Suprapubic skin (tissue), 4 donors: ENCODE data around the gene RBBP8NL. TPM values are rescaled to one million over a fixed set of nuclear protein-coding genes. Genes with fewer than 3 reads are reported as not detected.
A peak's percentile ranks its signal among the peaks of the same experiment; 100 is the strongest.

ENCODE experiments used
- DNase-seq, 2 donors: peaks; one replicate each; pipeline ENCODE4 v3.0.0-alpha.2; 2019; ENCODE audit warnings: low spot score in 2 of 2
- H3K27ac ChIP-seq: fragments of 200-600 bp; sonication (generic); one replicate; pipeline ENCODE4 v1.5.1; 2019
- H3K27me3 ChIP-seq: fragments of 200-600 bp; sonication (generic); one replicate; pipeline ENCODE4 v1.5.1; 2019
- H3K36me3 ChIP-seq: fragments of 200-600 bp; sonication (generic); one replicate; pipeline ENCODE4 v1.5.1; 2019
- H3K4me1 ChIP-seq: fragments of 200-600 bp; sonication (generic); one replicate; pipeline ENCODE4 v1.5.1; 2019
- H3K4me3 ChIP-seq: fragments of 200-600 bp; sonication (generic); one replicate; pipeline ENCODE4 v1.5.1; 2019; ENCODE audit warnings: mild to moderate bottlenecking
- H3K9me3 ChIP-seq: fragments of 200-600 bp; sonication (generic); one replicate; pipeline ENCODE4 v1.5.1; 2019
- EP300 ChIP-seq: sonication (generic); formaldehyde crosslinking; IDR thresholded peaks from one replicate; pipeline ENCODE4 v1.6.1; 2017; ENCODE audit warnings: antibody characterized with exemption
- POLR2A ChIP-seq, 2 donors: fragments of 450-650 bp; IDR thresholded peaks; one replicate each; pipeline ENCODE4 v1.6.1; 2017; ENCODE audit warnings: antibody characterized with exemption in 2 of 2, mild to moderate bottlenecking in 2 of 2, moderate library complexity in 2 of 2
- POLR2AphosphoS5 ChIP-seq, 3 donors: sonication (generic); formaldehyde crosslinking; IDR thresholded peaks; one replicate each; pipeline ENCODE4 v1.6.1; 2017; ENCODE audit warnings: antibody characterized with exemption in 3 of 3
- WGBS: methylation state at CpG from one replicate; pipeline ENCODE4 v1.1.5; 2018; 5-methylcytosine and 5-hydroxymethylcytosine counted together
- total RNA-seq, 4 donors: library from RNA; depleted of rRNA; stranded (reverse); fragments of >200 nt; gene quantifications; one replicate each; pipeline ENCODE4 v1.1.0, GENCODE V29; 2016
- TF ChIP-seq, protein P1 (sequence below), 2 donors: fragments of 200-600 bp in 1 of 2; fragments of 450-650 bp in 1 of 2; sonication (generic) in 1 of 2; IDR thresholded peaks; one replicate each; pipeline ENCODE4 v1.5.1; 2016 to 2019; ENCODE audit warnings: antibody characterized with exemption in 2 of 2, mild to moderate bottlenecking in 1 of 2, moderate library complexity in 1 of 2

The RBBP8NL gene
- total RNA-seq, 4 donors from 2014 or later = 2.0 to 6.6 (median 3.9) TPM

DNA sequence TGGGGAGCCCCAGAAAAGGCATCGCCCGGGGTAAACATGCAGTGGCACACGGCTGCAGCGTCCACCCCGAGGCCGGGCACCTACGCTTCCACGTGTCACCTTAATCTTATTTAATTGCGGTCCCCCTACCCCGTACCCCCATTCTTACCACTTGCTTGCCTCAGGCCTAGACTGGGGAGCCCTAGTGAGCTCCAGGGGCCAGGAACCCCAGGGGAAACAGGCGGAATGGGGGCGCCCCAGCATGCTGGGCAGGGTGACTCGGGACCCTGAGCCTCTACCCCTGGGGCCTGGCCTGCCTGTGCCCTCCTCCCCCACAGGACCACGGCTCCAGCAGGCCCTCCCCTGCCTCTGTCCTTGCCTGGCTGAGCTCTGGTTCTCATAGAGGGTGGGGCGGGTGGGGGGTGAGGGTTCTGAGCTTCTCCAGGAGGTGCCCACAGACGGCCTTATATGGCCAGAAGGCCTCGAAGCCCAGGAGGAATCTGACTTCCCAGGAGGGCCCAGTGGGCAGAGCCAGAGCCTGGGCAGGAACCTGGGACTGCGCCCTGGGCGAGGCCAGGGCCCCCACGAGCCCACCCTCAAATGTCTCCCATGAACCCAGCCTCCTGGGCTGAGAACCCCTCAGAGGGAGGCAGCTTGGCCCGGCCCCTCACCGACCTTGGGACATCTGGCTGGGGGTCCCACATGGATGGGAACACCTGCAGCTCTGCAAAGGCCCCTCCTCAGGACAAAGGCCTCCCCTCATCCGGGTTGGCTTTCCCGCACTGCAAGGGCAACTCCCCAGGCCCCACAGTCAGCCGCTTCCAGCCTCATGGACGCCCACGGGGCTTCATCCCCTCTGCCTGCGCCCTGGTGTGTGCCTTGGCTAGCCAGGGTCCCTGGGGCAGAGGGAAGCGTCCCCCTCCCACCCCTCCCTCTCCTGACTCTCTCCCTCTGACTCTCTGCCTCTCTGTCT lies 55.0 kb downstream of the RBBP8NL start:
- no peaks in the 10 kb centered on the region for H3K36me3 ChIP-seq
- no peak overlapping the region for H3K4me3 ChIP-seq
- peaks cover 69% of the 10 kb centered on the region for H3K4me1 ChIP-seq
- no peaks in the 10 kb centered on the region for H3K9me3 ChIP-seq
- H3K27me3 ChIP-seq = peaks cover 15% of the 10 kb centered on the region
- no peak overlapping the region for H3K27ac ChIP-seq
- TF ChIP-seq EP300 (no peak), POLR2A (IDR thresholded peaks at IDR 0.05) (no peak), POLR2AphosphoS5 (IDR thresholded peaks at IDR 0.05) (no peak)
- TF ChIP-seq, protein P1, sequence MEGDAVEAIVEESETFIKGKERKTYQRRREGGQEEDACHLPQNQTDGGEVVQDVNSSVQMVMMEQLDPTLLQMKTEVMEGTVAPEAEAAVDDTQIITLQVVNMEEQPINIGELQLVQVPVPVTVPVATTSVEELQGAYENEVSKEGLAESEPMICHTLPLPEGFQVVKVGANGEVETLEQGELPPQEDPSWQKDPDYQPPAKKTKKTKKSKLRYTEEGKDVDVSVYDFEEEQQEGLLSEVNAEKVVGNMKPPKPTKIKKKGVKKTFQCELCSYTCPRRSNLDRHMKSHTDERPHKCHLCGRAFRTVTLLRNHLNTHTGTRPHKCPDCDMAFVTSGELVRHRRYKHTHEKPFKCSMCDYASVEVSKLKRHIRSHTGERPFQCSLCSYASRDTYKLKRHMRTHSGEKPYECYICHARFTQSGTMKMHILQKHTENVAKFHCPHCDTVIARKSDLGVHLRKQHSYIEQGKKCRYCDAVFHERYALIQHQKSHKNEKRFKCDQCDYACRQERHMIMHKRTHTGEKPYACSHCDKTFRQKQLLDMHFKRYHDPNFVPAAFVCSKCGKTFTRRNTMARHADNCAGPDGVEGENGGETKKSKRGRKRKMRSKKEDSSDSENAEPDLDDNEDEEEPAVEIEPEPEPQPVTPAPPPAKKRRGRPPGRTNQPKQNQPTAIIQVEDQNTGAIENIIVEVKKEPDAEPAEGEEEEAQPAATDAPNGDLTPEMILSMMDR (IDR thresholded peaks at IDR 0.05) = no peak
- 53% methylated on average over 7 of the region's 29 CpGs for WGBS
- no peak for DNase-seq

DNA sequence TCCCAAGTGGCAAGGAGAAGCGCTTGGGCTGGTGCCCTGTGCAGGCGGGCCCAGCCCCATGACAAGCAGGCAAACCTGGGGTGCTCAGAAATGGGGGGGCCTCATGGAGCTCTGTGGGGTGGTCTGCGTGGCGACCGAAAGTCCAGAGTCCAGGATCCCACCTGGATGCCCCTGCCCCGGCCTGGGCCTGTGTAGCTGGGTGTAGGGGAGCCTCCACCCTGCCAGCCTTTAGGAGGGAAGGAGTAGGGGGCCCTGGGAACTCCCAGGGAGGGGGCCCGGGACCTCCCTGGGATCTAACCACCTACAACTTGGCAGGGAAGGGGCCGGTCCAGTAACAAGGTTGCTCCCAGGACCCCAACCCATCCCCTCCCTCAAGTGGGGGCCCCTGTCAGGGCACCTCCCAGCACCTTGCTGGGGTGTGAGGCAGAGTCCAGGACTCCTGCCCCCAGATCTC lies 55.7 kb downstream of the RBBP8NL start:
- TF ChIP-seq POLR2AphosphoS5 (IDR thresholded peaks at IDR 0.05) (no peak), EP300 (no peak), POLR2A (IDR thresholded peaks at IDR 0.05) (no peak)
- TF ChIP-seq, protein P1 (IDR thresholded peaks at IDR 0.05) = no peak
- DNase-seq = no peak
- H3K9me3 ChIP-seq = no peaks in the 10 kb centered on the region
- no peaks in the 10 kb centered on the region for H3K36me3 ChIP-seq
- H3K4me1 ChIP-seq = peaks cover 67% of the 10 kb centered on the region
- H3K27me3 ChIP-seq = peaks cover 18% of the 10 kb centered on the region
- 100% methylated on average over 1 of the region's 8 CpGs for WGBS
- no peak overlapping the region for H3K4me3 ChIP-seq
- no peak overlapping the region for H3K27ac ChIP-seq

DNA sequence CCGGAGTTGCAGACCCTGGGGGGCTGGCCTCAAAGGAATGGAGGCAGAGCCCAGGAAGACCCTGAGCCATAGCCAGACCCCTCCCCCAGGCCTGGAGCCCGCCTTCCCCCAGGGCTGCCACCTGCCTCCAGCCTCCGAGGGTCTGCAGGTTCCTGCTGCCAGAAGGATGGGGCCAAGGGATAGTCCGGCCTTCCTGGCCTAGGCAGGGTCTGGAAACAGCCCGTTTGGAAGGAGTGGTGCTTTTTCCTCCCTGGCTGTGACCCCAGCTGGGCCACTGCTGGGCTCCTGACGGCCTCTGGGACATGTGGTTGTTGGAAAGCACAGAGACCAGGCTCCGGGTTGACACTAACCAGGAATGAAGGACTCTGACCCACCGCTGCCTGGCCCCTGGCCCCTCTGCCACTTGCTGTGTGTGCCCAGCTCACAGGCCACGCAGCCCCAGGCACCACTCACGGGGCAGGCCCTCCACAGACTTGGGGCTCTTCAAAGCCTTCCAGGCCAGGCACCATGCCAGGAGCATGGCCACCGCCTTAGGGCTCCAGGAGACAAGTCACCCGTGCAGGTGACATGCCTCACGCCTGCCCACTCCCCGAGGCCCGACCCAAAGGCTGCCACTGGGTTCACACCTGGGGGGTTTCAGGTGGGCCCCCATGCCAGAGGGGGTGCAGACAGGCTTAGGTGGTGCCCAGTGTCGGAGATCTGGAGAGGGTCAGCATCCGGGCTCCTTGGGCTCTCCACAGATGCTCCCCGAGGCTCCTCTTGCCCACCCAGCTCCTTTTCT lies 56.3 kb downstream of the RBBP8NL start:
- 49% methylated on average over 7 of the region's 18 CpGs for WGBS
- Histone ChIP-seq H3K36me3 (no peaks in the 10 kb centered on the region), H3K4me1 (peaks cover 67% of the 10 kb centered on the region), H3K9me3 (no peaks in the 10 kb centered on the region), H3K27me3 (peaks cover 24% of the 10 kb centered on the region), H3K4me3 (no peak overlapping the region), H3K27ac (no peak overlapping the region)
- DNase-seq = no peak
- TF ChIP-seq POLR2A (IDR thresholded peaks at IDR 0.05) (no peak), EP300 (no peak), POLR2AphosphoS5 (IDR thresholded peaks at IDR 0.05) (no peak)
- TF ChIP-seq, protein P1 (IDR thresholded peaks at IDR 0.05) = no peak

DNA sequence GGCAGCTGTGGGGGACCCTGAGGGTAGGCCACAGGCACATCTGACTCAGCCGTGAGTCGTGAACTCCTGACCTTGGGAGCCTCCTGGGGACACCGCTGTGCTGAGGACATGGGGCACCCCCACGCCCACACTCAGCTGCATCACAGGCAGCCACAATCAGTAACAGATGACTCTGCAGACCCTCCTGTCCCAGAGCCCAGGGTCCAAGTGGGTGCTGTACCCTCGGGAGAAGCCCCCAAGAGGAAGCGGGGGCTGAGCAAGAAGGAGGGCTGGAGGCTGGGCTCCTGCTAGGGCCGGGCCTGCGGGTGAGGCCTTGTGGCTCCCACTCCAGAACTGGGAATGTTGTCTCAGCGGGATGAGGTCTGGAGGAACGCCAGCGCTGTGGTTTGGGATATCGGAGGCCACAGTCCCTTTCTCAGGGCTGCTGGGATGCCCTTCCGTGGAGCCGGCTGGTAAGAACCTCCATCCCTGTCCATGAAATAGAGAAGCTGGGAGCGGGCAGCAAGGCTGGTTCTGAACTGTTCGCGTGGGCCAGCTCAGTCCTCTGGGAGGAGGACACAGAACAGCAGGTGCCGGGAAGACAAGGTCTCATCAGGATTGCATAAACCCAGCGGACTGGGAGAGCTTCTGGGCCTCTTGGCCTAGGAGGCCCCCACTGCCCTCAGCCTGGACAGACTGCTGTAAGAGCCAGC lies 57.1 kb downstream of the RBBP8NL start:
- no peak overlapping the region for H3K4me3 ChIP-seq
- H3K4me1 ChIP-seq = peaks cover 67% of the 10 kb centered on the region
- no peaks in the 10 kb centered on the region for H3K36me3 ChIP-seq
- no peak for TF ChIP-seq POLR2A (IDR thresholded peaks at IDR 0.05)
- TF ChIP-seq POLR2AphosphoS5 (IDR thresholded peaks at IDR 0.05) = no peak
- TF ChIP-seq EP300 = no peak
- TF ChIP-seq, protein P1 (IDR thresholded peaks at IDR 0.05) = no peak
- peaks cover 24% of the 10 kb centered on the region for H3K27me3 ChIP-seq
- no peaks in the 10 kb centered on the region for H3K9me3 ChIP-seq
- H3K27ac ChIP-seq = peak overlapping the region; percentile 31
- no peak for DNase-seq
- WGBS = 65% methylated on average over 14 of the region's 19 CpGs
